Skin epidermis (tissue), 12 donors: Measurements from ENCODE around the gene ZNF407.
"Not testable (repeated sequence)": the region's sequence is repeated elsewhere in the genome, so short reads cannot be mapped to it uniquely, and the experiment has no call there.

ENCODE experiments used
- H3K27ac ChIP-seq, 21 experiments: fragments of 200-600 bp; sonication (generic) in 11 of 21; one replicate each; pipeline ENCODE4 v1.5.0; 2020; ENCODE audit warnings: mild to moderate bottlenecking in 3 of 21, inconsistent platforms in 2 of 21, moderate library complexity in 2 of 21
- H3K4me3 ChIP-seq, 7 experiments: fragments of 200-600 bp; sonication (generic) in 2 of 7; one replicate each; pipeline ENCODE4 v1.5.0; 2020; ENCODE audit warnings: inconsistent platforms in 2 of 7, mild to moderate bottlenecking in 2 of 7, moderate library complexity in 1 of 7

Gene ZNF407, protein sequence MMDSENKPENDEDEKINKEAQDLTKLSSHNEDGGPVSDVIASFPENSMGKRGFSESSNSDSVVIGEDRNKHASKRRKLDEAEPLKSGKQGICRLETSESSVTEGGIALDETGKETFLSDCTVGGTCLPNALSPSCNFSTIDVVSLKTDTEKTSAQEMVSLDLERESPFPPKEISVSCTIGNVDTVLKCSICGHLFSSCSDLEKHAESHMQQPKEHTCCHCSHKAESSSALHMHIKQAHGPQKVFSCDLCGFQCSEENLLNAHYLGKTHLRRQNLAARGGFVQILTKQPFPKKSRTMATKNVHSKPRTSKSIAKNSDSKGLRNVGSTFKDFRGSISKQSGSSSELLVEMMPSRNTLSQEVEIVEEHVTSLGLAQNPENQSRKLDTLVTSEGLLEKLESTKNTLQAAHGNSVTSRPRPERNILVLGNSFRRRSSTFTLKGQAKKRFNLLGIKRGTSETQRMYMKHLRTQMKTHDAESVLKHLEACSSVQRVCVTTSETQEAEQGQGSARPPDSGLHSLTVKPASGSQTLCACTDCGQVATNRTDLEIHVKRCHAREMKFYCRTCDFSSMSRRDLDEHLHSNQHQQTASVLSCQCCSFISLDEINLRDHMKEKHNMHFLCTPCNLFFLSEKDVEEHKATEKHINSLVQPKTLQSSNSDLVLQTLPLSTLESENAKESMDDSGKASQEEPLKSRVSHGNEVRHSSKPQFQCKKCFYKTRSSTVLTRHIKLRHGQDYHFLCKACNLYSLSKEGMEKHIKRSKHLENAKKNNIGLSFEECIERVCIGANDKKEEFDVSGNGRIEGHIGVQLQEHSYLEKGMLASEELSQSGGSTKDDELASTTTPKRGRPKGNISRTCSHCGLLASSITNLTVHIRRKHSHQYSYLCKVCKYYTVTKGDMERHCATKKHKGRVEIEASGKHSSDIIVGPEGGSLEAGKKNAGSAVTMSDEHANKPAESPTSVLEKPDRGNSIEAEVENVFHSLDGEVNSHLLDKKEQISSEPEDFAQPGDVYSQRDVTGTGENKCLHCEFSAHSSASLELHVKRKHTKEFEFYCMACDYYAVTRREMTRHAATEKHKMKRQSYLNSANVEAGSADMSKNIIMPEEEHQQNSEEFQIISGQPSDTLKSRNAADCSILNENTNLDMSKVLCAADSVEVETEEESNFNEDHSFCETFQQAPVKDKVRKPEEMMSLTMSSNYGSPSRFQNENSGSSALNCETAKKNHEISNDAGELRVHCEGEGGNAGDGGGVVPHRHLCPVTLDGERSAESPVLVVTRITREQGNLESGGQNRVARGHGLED (N-terminal part only)

DNA sequence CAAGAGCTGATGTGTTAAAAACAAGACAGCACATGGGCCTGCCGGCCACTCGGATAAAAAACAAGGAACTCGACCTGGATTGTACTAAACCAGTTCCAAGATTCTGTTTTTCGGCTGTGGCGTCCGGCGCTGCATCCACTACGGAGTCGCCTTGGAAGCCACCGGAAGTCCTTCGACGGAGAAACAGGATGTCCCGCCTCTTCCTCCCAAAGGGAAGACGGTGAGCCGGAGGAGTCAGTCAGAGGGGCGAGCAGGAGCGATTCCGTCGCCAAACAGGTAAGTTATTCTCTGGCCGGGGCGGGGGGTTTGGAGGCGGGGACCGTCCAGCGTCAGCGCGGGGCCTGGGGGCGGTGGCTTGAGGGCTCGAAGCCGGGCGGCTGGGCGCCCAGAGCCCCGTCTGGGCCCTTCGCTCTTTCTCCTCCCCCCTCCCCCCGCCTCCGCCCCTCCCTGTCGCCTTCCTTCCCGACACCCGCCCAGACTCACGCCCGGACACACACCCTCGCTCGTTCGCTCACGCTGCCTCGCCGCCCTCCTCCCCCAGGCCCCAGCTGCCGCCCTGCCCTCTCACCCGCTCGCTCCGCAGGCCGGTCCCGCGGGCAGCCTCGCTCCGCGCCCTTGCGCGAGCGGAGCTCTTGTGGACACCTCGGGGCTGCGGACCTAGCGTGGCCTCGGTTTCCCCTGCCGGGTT lies at the start of gene ZNF407:
TSS of gene ZNF407 (plus strand) at position 209 of the 688 bp plus-strand sequence. CDS start 33,150 bp downstream, outside the sequence.
- peak within 1 kb of the TSS; percentile 77 to 98 (median 96) for H3K4me3 ChIP-seq

DNA sequence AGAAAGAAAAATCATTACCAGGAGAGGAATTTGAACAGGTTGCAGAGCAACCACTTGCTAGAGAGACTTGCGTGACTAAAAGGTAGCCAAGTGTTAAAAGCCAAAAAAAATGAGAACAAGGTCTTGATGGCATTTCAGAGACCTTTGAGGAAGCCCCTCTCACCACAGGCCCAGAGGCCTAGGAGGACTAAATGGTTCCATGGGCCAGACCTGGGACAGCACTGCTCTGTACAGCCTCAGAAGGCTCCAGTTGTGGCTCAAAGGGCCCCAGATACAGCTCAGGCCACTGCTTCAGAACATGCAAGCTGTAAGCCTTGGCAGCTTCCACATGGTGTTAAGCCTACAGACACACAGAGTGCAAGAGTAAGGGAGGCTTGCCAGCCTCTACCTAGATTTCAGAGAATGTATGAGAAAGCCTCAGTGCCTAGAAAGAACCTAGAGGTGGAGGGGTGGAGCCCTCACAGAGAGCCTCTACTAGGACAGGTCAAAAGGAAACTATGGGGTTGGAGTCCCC lies 48.0 kb upstream of the ZNF407 start:
- Histone ChIP-seq H3K4me3 (no peak overlapping the region), H3K27ac (no peak overlapping the region)

More for the DNA sequence above, at the start of gene ZNF407:
- H3K27ac ChIP-seq, result peak within 1 kb of the TSS; percentile 97 to 100 (median 100)

DNA sequence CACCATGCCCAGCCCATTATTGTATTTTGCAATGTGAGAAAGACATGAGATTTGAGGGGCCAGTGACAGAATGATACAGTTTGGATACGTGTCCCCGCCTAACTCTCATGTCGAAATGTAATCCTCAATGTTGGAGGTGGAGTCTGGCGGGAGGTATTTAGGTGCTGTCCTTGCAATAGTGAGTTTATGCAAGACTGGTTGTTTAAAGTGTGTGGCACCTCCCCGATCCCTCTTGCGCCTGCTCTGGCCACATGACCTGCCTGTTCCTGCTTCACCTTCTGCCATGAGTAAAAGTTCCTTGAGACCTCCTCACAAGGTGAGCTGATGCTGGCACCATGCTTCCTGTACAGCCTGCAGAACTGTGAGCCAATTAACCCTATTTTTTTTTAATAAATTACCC lies 46.8 kb upstream of the ZNF407 start:
- Histone ChIP-seq H3K27ac (no peak overlapping the region), H3K4me3 (no peak overlapping the region)

DNA sequence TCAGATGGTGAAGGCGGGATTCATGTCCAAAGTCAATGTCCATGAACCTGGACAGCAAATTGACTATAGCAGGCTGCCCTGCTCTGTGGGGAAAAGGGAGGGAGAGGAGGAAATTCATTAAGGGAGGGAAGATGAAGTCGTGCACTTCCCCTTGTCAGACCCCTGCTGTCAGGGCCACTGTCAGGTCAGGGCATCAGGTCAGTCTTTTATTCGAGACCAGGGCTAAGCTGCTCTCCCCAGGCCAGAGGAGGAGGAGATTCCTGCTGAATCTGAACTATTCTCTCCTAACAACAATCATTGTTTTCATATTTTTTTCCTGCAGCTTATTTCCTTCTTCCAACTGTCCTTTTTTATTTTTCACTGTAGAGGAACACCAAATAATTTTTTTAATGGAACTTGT lies 46.2 kb upstream of the ZNF407 start:
- H3K27ac ChIP-seq, result no peak overlapping the region
- no peak overlapping the region for H3K4me3 ChIP-seq

DNA sequence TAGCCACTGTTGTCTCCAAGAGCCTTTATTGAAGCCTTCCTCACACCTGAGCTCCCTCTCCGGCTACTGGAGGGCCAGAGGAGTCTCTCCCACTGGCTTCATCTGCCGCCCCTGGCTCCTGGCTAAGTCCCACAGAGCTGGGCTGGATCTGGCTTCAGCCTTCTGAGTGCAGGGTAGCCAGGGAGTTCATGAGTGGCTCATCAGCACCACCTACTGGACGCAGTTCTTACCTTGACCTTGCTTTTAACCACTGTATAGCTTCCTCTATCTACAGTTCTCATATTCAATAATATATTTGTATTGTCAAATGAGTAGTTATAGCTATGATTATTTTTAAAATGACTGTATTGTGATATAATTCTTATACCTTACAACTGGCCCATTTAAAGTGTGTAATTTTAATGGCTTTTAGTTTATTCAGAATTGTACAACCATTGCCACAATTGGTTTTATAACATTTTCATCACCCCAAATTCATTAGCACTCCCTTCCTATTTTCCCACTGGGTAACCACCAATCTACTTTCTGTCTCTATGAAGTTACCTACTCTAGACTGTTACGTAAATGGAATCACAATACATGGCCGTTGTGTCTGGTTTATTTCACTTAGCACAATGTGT lies 45.6 kb upstream of the ZNF407 start:
- Histone ChIP-seq H3K27ac (no peak overlapping the region), H3K4me3 (no peak overlapping the region)

DNA sequence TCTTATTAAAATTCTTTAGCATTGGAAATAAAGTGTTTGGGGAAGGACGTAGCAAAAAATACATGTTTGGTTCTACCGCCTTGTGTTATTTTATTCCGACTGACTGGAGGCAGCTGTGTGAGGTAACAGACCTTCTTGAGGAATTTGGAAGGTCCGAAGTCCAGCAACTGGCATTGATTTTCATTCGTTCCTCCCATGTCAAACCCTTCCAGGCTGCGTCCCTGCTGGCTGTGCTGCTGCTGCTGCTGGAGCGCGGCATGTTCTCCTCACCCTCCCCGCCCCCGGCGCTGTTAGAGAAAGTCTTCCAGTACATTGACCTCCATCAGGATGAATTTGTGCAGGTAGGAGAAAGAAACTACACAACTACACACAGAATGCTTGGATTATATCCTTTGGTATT lies 41.5 kb upstream of the ZNF407 start:
- Histone ChIP-seq H3K4me3 (no peak overlapping the region), H3K27ac (no peak overlapping the region)

DNA sequence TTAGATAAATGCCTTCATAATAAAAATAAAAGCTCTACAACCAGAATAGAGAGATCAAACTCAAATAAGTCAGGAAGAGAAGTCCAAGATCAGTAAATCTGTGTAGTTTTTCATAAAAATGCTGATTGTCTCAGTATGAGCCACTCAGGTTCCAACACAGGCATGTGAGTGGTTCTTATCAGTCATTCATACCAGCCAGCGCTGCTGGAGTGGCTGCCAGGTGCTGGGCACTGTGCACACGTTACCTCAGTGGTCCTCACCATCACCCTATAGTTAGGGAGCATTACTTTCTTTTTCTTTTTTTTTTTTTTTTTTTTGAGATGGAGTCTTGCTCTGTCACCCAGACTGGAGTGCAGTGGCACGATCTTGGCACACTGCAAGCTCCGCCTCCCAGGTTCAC lies 39.6 kb upstream of the ZNF407 start:
- Histone ChIP-seq H3K27ac (no peak overlapping the region), H3K4me3 (no peak overlapping the region)

DNA sequence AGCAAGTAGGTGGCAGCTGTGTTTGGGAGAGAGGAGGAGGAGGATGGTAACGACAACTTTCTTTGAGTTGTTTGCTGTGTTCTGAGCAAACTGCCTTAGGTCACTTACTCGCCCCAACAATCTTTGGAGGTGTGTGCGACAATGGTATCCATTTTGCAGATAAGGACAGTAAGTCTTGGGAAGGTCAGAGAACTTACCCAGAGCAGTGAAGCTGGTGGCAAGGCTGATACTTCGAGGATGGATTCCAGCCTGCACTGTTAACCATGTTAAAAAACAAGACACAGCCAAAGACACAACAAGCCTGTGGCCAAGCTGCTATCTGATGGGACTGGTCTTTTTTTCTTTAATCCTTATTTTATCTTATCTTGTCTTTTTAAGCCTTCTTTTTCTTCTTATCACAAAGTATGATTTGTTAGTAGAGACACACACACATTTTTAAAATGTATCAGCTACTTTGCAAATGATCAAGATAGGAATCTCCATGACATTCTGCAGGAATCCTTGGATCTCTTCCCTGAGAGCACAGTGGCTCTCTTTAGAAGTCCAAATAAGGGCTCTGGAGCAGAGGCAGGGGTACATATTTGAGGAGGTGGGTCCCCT lies 35.4 kb upstream of the ZNF407 start:
- Histone ChIP-seq H3K4me3 (no peak overlapping the region), H3K27ac (no peak overlapping the region)

DNA sequence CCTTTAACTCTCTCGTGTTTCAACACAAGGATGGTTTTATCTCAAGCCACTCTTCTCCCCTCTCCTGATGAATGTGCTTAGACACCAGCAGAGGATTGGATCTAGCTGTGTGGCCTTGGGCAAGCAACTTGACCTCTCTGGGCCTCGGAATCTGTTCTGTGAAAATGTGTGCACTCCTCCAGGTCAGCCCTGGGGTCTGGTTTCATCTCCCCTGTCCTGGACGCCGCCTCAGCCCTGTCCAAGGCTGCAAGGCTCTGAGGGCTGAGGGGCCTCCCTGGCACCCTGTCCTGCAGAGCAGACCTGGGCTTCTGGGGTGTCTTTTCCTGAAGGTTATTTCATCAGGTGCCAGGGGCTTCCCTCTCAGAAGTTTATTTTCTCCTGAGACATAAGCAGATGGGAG lies 34.9 kb upstream of the ZNF407 start:
- H3K4me3 ChIP-seq, result no peak overlapping the region
- H3K27ac ChIP-seq, result no peak overlapping the region

DNA sequence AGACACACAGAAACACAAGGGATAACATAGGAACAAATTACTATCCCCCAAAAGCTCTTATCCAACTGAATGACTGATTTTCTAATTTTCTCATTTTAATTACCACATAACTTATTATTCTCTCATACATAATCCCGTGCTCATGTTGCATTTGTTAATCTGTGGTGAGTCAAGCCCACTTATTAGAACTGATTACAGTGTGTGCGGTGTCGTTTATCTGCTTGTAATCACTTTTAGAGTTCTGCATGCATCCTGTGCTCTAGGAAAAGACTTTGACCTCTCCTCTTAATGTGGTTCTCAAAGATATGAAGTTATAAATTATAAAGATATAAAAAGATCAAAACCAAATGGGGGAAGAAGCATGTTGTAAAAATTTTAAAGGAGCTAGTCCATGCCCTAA lies 33.7 kb upstream of the ZNF407 start:
- no peak overlapping the region for H3K4me3 ChIP-seq
- no peak overlapping the region for H3K27ac ChIP-seq

DNA sequence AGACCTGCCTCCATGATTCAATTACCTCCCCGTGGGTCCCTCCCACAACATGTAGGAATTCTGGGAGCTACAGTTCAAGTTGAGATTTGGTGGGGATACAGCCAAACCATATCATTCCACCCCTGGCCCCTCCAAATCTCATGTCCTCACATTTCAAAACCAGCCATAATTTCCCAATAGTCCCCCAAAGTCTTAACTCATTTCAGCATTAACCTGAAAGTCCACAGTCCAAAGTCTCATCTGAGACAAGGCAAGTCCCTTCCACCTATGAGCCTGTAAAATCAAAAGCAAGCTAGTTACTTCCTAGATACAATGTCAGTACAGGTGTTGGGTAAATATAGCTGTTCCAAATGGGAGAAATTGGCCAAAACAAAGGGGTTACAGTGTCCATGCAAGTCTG lies 32.5 kb upstream of the ZNF407 start:
- not testable (repeated sequence) for H3K4me3 ChIP-seq, H3K27ac ChIP-seq

DNA sequence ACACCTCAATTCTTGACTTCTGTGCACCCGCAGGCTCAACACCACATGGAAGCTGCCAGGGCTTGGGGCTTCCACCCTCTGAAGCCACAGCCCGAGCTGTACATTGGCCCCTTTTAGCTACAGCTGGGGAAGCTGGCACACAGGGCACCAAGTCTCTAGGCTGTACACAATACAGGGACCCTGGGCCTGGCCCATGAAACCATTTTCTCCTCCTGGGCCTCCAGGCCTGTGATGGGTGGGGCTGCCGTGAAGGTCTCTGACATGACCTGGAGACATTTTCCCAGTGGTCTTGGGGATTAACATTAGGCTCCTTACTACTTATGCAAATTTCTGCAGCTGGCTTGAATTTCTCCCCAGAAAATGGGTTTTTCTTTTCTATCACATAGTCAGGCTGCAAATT lies 31.7 kb upstream of the ZNF407 start:
- not testable (repeated sequence) for H3K27ac ChIP-seq, H3K4me3 ChIP-seq

DNA sequence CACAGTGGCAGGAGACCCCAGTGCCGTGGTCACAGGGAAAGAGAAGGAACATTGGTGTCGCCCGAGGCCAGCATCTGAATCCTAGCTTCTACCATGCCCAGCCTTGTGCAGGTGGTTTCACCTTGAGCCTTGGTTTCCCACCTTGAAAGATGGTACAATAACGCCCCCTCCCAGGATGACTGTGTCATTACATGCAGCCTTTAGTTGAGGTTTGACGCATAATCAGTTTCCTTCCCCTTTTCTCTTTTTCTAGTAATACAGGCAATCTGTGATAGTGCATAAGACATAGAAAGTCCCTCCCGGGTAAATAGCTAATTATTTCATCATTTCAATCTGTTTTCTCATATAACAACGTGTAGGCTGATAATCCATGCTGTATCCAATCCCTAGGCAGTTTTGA lies 29.8 kb upstream of the ZNF407 start:
- H3K27ac ChIP-seq, result no peak overlapping the region
- H3K4me3 ChIP-seq, result no peak overlapping the region

DNA sequence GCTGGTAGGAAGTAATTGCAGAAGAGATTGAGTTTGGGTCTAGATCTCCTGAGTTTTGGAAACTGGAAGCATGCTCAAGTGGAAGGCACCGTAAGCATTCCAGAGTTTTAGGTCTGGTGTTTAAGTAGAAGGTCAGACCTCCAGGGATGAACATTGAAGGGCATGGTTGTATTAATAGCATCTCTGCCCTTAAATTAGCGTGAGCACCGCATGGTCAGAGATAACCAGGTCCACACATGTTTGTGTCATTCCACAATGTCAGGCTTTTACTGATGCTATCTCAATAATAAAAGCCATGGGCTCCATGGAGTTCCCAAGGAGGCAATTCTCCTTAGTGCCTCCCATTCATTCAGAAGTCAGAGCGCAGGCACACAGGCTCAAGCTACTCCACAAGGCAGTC lies 28.3 kb upstream of the ZNF407 start:
- H3K4me3 ChIP-seq, result no peak overlapping the region
- no peak overlapping the region for H3K27ac ChIP-seq

DNA sequence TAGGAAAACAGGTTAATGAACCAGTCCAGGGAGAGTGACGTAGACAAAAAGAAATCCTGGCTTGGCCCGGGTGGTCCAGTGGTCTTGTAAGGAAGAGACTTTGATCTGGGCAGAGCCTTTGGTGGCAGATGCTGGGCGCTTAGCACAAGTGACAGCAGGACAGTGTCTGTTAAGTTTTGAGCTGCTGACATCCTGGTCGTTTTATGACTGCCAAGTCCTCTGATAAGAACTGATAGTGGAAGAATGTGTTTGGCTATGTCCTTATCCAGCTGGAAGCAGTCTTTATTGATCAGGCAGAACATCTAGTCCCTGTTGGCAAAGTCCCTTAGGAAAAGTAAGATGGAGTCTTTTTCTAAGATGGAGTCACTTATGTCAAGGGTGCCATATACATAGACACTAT lies 27.4 kb upstream of the ZNF407 start:
- Histone ChIP-seq H3K4me3 (no peak overlapping the region), H3K27ac (no peak overlapping the region)

DNA sequence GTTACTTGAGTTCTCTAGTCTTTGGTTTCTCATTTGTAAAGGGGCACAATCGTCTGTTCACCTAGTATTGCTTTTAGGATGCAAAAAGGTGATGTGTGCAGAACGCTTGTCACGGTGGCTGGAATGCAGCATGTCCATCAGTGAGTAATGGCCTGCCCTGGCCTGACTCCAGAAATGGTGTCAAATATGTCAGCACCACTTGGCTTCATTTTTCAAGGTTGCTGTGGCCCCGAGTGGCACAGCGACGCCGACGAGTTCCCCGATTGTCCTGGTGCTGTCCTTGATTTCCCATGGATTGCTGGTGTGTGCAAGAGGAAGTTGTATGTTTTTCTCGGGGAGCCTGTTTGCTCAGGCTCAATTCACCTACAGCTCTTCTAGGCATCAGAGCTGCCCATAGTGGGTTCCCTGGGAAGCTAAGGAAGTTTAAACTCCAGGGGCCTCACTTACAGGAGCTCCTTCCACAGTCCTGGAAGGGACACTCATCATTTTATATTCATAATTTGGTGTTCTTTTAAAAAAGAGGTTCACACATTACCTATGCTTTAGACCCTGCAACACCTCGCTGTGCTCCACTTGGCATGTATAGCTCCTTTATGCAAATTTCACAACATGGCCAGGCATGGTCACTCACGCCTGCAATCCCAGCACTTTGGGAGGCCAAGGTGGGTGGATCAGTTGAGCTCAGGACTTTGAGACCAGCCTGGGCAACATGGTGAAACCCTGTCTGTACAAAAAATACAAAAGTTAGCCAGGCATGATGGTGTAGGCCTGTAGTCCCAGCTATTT lies 25.6 kb upstream of the ZNF407 start:
- Histone ChIP-seq H3K27ac (no peak overlapping the region), H3K4me3 (no peak overlapping the region)

DNA sequence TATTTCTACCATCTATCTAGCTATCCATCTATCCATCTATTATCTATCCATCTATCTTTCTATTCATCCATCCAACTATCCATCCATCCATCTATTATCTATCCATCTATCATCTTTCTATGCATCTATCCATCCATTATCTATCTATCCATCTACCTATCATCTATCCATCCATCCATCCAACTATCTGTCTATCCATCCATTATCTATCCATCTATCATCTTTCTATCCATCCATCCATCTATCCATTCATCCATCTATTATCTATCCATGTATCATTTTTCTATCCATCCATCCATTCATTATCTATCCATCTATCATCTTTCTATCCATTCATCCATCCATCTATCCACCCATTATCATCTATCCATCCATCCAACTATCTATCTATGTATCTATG lies 24.6 kb upstream of the ZNF407 start:
- H3K4me3 ChIP-seq, result no peak overlapping the region

DNA sequence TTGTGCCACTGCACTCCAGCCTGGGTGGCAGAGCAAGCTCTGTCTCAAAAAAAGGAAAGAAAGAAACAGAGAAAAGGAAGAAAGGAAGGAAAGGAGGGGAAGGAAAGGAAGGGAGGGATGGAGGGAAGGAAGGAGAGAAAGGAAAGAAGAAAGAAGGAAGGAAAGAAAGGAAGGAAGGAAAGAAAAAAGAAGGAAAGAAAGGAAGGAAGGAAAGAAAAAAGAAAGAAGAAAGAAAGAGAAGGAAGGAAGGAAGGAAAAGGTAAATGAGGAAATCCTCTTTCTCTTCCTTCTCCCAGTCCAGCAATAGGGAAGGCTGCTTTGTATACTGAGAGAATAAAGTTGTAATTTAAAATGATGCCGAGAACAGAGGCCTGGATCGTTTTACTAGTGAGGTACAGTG lies 22.8 kb upstream of the ZNF407 start:
- Histone ChIP-seq H3K4me3 (no peak overlapping the region), H3K27ac (no peak overlapping the region)

More for the DNA sequence above, 24.6 kb upstream of the ZNF407 start:
- H3K27ac ChIP-seq, result no peak overlapping the region
